Measurements from ENCODE around the gene PAPPA2. TPM values are rescaled to one million over a fixed set of nuclear protein-coding genes. Genes with fewer than 3 reads are reported as not detected.
A peak's percentile ranks its signal among the peaks of the same experiment; 100 is the strongest.

PAPPA2 gene
- total RNA-seq, 2 donors from 2014 or later = 1.3 TPM; not detected in 1

DNA sequence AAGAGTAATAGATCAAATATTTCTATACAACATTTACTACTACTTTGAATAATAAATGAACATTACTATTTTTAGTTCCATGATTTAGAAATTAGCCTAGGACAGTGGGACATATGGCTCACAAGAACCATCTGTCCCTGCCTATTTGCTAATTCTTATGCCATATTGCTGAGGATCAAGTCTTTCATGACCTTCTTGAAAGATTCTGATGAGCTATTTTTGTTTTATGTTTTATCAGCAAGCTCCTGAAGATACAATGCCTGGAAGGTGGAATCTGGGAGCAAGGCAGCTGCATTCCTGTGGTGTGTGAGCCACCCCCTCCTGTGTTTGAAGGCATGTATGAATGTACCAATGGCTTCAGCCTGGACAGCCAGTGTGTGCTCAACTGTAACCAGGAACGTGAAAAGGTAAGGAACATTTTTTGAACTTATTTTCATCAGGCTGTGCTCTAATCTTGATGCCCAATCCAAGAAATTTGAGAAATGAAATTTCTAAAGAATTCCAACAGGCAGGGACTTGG lies 326.7 kb downstream of the PAPPA2 start:
- no peaks in the 10 kb centered on the region for H3K9me3 Mint-ChIP-seq
- TF ChIP-seq, protein P1, sequence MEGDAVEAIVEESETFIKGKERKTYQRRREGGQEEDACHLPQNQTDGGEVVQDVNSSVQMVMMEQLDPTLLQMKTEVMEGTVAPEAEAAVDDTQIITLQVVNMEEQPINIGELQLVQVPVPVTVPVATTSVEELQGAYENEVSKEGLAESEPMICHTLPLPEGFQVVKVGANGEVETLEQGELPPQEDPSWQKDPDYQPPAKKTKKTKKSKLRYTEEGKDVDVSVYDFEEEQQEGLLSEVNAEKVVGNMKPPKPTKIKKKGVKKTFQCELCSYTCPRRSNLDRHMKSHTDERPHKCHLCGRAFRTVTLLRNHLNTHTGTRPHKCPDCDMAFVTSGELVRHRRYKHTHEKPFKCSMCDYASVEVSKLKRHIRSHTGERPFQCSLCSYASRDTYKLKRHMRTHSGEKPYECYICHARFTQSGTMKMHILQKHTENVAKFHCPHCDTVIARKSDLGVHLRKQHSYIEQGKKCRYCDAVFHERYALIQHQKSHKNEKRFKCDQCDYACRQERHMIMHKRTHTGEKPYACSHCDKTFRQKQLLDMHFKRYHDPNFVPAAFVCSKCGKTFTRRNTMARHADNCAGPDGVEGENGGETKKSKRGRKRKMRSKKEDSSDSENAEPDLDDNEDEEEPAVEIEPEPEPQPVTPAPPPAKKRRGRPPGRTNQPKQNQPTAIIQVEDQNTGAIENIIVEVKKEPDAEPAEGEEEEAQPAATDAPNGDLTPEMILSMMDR (conservative IDR thresholded peaks at IDR 0.05) = no peak
- H3K9ac ChIP-seq (ENCODE audit: extremely low read depth, low read length, poor library complexity, severe bottlenecking) = no peak overlapping the region
- WGBS, 2 experiments (ENCODE audit: insufficient coverage in 1 of 2, insufficient read length in 1 of 2) = 86% methylated on average over 1 of the region's 1 CpG; no CpG with 5 or more reads in 1 of the 2 experiments
- no peaks in the 10 kb centered on the region for H3K27me3 Mint-ChIP-seq (ENCODE audit: insufficient read depth)
- no peaks in the 10 kb centered on the region for H3K36me3 Mint-ChIP-seq (ENCODE audit: low read depth)
- H3K36me3 ChIP-seq (ENCODE audit: control insufficient read depth, insufficient read depth, low read length) = no peaks in the 10 kb centered on the region
- peak; percentile 53 for DNase-seq
- no peaks in the 10 kb centered on the region for H3K27me3 ChIP-seq (ENCODE audit: control insufficient read depth, insufficient read depth, low read length, poor library complexity, severe bottlenecking)
- no peak overlapping the region for H3K27ac Mint-ChIP-seq
- no peak overlapping the region for H3K4me3 Mint-ChIP-seq
- H3K4me3 ChIP-seq (ENCODE audit: low read length) = no peak overlapping the region
- no peaks in the 10 kb centered on the region for H3K4me1 ChIP-seq (ENCODE audit: control insufficient read depth, insufficient read depth, low read length)
- no peak overlapping the region for H3K27ac ChIP-seq (ENCODE audit: low read depth, low read length)
- no peaks in the 10 kb centered on the region for H3K9me3 ChIP-seq (ENCODE audit: control insufficient read depth, low read length)
- peaks cover 8% of the 10 kb centered on the region for H3K4me1 Mint-ChIP-seq

DNA sequence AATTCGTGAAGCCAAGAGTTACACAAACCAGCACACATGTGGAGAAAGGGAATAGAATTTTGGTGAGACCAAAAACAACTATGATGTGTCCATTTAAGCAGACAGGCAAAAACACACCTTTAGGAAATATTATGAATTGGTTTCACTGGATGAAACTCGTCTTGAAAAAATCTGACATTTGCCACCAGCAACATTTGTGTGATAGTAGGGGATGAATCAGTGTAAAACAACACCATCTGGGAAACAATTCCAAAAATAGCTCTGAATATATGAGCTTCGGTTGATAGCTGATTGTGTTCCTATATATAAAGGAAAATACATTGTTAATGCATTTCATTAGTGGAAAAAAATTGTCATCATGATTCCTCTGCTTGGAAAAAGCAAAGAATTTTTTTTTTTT lies 327.8 kb downstream of the PAPPA2 start:
- Mint-ChIP-seq H3K36me3 (ENCODE audit: low read depth) (no peaks in the 10 kb centered on the region), H3K4me3 (no peak overlapping the region), H3K9me3 (no peaks in the 10 kb centered on the region), H3K4me1 (peaks cover 5% of the 10 kb centered on the region), H3K27ac (no peak overlapping the region), H3K27me3 (ENCODE audit: insufficient read depth) (no peaks in the 10 kb centered on the region)
- DNase-seq = no peak
- Histone ChIP-seq H3K4me3 (ENCODE audit: low read length) (no peak overlapping the region), H3K27ac (ENCODE audit: low read depth, low read length) (no peak overlapping the region), H3K4me1 (ENCODE audit: control insufficient read depth, insufficient read depth, low read length) (no peaks in the 10 kb centered on the region), H3K36me3 (ENCODE audit: control insufficient read depth, insufficient read depth, low read length) (no peaks in the 10 kb centered on the region), H3K9me3 (ENCODE audit: control insufficient read depth, low read length) (no peaks in the 10 kb centered on the region), H3K27me3 (ENCODE audit: control insufficient read depth, insufficient read depth, low read length, poor library complexity, severe bottlenecking) (no peaks in the 10 kb centered on the region), H3K9ac (ENCODE audit: extremely low read depth, low read length, poor library complexity, severe bottlenecking) (no peak overlapping the region)
- TF ChIP-seq, protein P1 (conservative IDR thresholded peaks at IDR 0.05) = no peak
- WGBS, 2 experiments (ENCODE audit: insufficient coverage in 1 of 2, insufficient read length in 1 of 2) = 92 to 100% methylated on average over 2 to 3 of the region's 3 CpGs

- no peak for DNase-seq
- no peaks in the 10 kb centered on the region for H3K4me1 Mint-ChIP-seq
- Histone ChIP-seq H3K9me3 (ENCODE audit: control insufficient read depth, low read length) (no peaks in the 10 kb centered on the region), H3K27me3 (ENCODE audit: control insufficient read depth, insufficient read depth, low read length, poor library complexity, severe bottlenecking) (no peaks in the 10 kb centered on the region), H3K9ac (ENCODE audit: extremely low read depth, low read length, poor library complexity, severe bottlenecking) (no peak overlapping the region), H3K36me3 (ENCODE audit: control insufficient read depth, insufficient read depth, low read length) (no peaks in the 10 kb centered on the region), H3K4me1 (ENCODE audit: control insufficient read depth, insufficient read depth, low read length) (no peaks in the 10 kb centered on the region), H3K4me3 (ENCODE audit: low read length) (no peak overlapping the region), H3K27ac (ENCODE audit: low read depth, low read length) (no peak overlapping the region)
- no peaks in the 10 kb centered on the region for H3K36me3 Mint-ChIP-seq (ENCODE audit: low read depth)
- H3K27me3 Mint-ChIP-seq (ENCODE audit: insufficient read depth) = no peaks in the 10 kb centered on the region
- TF ChIP-seq, protein P1 (conservative IDR thresholded peaks at IDR 0.05) = no peak
- 94 to 97% methylated on average over 3 of the region's 3 CpGs for WGBS, 2 experiments (ENCODE audit: insufficient coverage in 1 of 2, insufficient read length in 1 of 2)
- no peak overlapping the region for H3K4me3 Mint-ChIP-seq
- no peaks in the 10 kb centered on the region for H3K9me3 Mint-ChIP-seq
- no peak overlapping the region for H3K27ac Mint-ChIP-seq
These were observed 328.9 kb downstream of the PAPPA2 start for GRCh38 chr1:176791906-176792305.

Measured in endodermal cell (in vitro differentiated cells).